WTC11 (cell line): Measurements from ENCODE around the gene MROH9. TPM values are rescaled to one million over a fixed set of nuclear protein-coding genes. Genes with fewer than 3 reads are reported as not detected.

ENCODE experiments used
- ATAC-seq: fragments of 200-7000 bp; cut with Tn5 transposase; 2 replicates; pipeline ENCODE4 v1.10.0; 2021; ENCODE audit warnings: mild to moderate bottlenecking, moderate library complexity
- CTCF ChIA-PET: fragments of 300-600 bp; sonication (Branson Sonifier 250); formaldehyde crosslinking; loops from one replicate; lab custom pipeline; 2021; ENCODE audit warnings: antibody characterized with exemption; lab: Charles Lee
- POLR2A ChIA-PET: fragments of 350-600 bp; sonication (Branson Sonifier 250); formaldehyde crosslinking; loops from one replicate; lab custom pipeline; 2021; ENCODE audit warnings: antibody characterized with exemption; lab: Charles Lee
- DNase-seq: peaks from one replicate; pipeline ENCODE4 v3.0.0; 2021; ENCODE audit warnings: low spot score
- H3K27ac Mint-ChIP-seq: 2 replicates; pipeline ENCODE4 v1.8.0; 2021; ENCODE audit warnings: mixed read lengths
- H3K27me3 Mint-ChIP-seq: 2 replicates; pipeline ENCODE4 v1.8.0; 2021; ENCODE audit warnings: low read depth, mild to moderate bottlenecking, moderate library complexity, mixed read lengths
- H3K36me3 Mint-ChIP-seq: 2 replicates; pipeline ENCODE4 v1.8.0; 2021; ENCODE audit warnings: mixed read lengths
- H3K4me1 Mint-ChIP-seq: 2 replicates; pipeline ENCODE4 v1.8.0; 2022; ENCODE audit warnings: mixed read lengths
- H3K4me3 Mint-ChIP-seq: 2 replicates; pipeline ENCODE4 v1.8.0; 2021; ENCODE audit warnings: mild to moderate bottlenecking, moderate library complexity, mixed read lengths
- H3K9me3 Mint-ChIP-seq: 2 replicates; pipeline ENCODE4 v1.8.0; 2021; ENCODE audit warnings: mixed read lengths
- CREM ChIP-seq: sonication (generic); formaldehyde crosslinking; IDR thresholded peaks from 2 replicates; pipeline ENCODE4 v1.8.1; 2022; ENCODE audit warnings: mild to moderate bottlenecking, missing genetic modification reagents, moderate library complexity
- CTCF ChIP-seq: fragments of 200-600 bp; IDR thresholded peaks from 2 replicates; pipeline ENCODE4 v1.8.0; 2022; ENCODE audit warnings: antibody characterized with exemption
- E2F1 ChIP-seq: sonication (generic); formaldehyde crosslinking; IDR thresholded peaks from 2 replicates; pipeline ENCODE4 v1.8.0; 2022; ENCODE audit warnings: mild to moderate bottlenecking, missing genetic modification reagents
- ESRRA ChIP-seq: sonication (generic); formaldehyde crosslinking; IDR thresholded peaks from 2 replicates; pipeline ENCODE4 v1.8.1; 2022; ENCODE audit warnings: mild to moderate bottlenecking, missing genetic modification reagents, borderline replicate concordance
- FOXK1 ChIP-seq: sonication (generic); formaldehyde crosslinking; IDR thresholded peaks from 2 replicates; pipeline ENCODE4 v1.8.0; 2022; ENCODE audit warnings: mild to moderate bottlenecking, moderate library complexity, missing genetic modification reagents
- FOXP1 ChIP-seq: sonication (generic); formaldehyde crosslinking; IDR thresholded peaks from 2 replicates; pipeline ENCODE4 v1.8.0; 2022; ENCODE audit warnings: missing genetic modification reagents, mild to moderate bottlenecking, moderate library complexity, borderline replicate concordance
- HMGA2 ChIP-seq: fragments of 250-450 bp; sonication (Bioruptor Pico); IDR thresholded peaks from 2 replicates; pipeline ENCODE4 v1.4.0; 2021; ENCODE audit warnings: mild to moderate bottlenecking, moderate library complexity
- IRF2 ChIP-seq: sonication (generic); formaldehyde crosslinking; IDR thresholded peaks from 2 replicates; pipeline ENCODE4 v1.8.0; 2022; ENCODE audit warnings: low read depth, missing genetic modification reagents, borderline replicate concordance
- JAZF1 ChIP-seq: fragments of 250-450 bp; sonication (Bioruptor Pico); IDR thresholded peaks from 2 replicates; pipeline ENCODE4 v1.9.0; 2021; ENCODE audit warnings: moderate library complexity, mild to moderate bottlenecking, inconsistent platforms
- MXD4 ChIP-seq: fragments of 250-450 bp; sonication (Bioruptor Pico); IDR thresholded peaks from 2 replicates; pipeline ENCODE4 v1.8.0; 2021; ENCODE audit warnings: mild to moderate bottlenecking, moderate library complexity, borderline replicate concordance
- NFE2L1 ChIP-seq: sonication (generic); formaldehyde crosslinking; IDR thresholded peaks from 2 replicates; pipeline ENCODE4 v1.8.1; 2023; ENCODE audit warnings: missing genetic modification reagents
- NFYB ChIP-seq: sonication (generic); formaldehyde crosslinking; conservative IDR thresholded peaks from 2 replicates; pipeline ENCODE4 v1.8.0; 2022; ENCODE audit warnings: low read depth, missing genetic modification reagents
- RORB ChIP-seq: fragments of 250-450 bp; sonication (Bioruptor Pico); IDR thresholded peaks from 2 replicates; pipeline ENCODE4 v1.9.0; 2021; ENCODE audit warnings: mild to moderate bottlenecking
- SMAD4 ChIP-seq: sonication (generic); formaldehyde crosslinking; IDR thresholded peaks from 2 replicates; pipeline ENCODE4 v1.8.0; 2022; ENCODE audit warnings: mild to moderate bottlenecking, missing genetic modification reagents
- ZNF121 ChIP-seq: sonication (generic); formaldehyde crosslinking; IDR thresholded peaks from 2 replicates; pipeline ENCODE4 v1.8.0; 2023; ENCODE audit warnings: missing genetic modification reagents
- ZNF219 ChIP-seq: sonication (generic); formaldehyde crosslinking; IDR thresholded peaks from 2 replicates; pipeline ENCODE4 v1.8.0; 2023; ENCODE audit warnings: missing genetic modification reagents, mild to moderate bottlenecking, borderline replicate concordance
- ZNF396 ChIP-seq: fragments of 250-450 bp; sonication (Bioruptor Pico); IDR thresholded peaks from 2 replicates; pipeline ENCODE4 v1.8.0; 2021; ENCODE audit warnings: mild to moderate bottlenecking, moderate library complexity, borderline replicate concordance
- ZNF512 ChIP-seq: sonication (generic); formaldehyde crosslinking; IDR thresholded peaks from 2 replicates; pipeline ENCODE4 v1.8.1; 2022; ENCODE audit warnings: missing genetic modification reagents, borderline replicate concordance
- ZNF671 ChIP-seq: fragments of 250-450 bp; sonication (Bioruptor Pico); IDR thresholded peaks from 2 replicates; pipeline ENCODE4 v1.8.0; 2021; ENCODE audit warnings: mild to moderate bottlenecking
- total RNA-seq: library from RNA; stranded (reverse); gene quantifications from 3 replicates; pipeline ENCODE4 v1.2.3, GENCODE V29; 2021
- TF ChIP-seq, protein P1 (sequence below): sonication (generic); formaldehyde crosslinking; IDR thresholded peaks from 2 replicates; pipeline ENCODE4 v1.8.0; 2023; ENCODE audit warnings: missing genetic modification reagents, mild to moderate bottlenecking, borderline replicate concordance
- TF ChIP-seq, protein P2 (sequence below): sonication (generic); formaldehyde crosslinking; IDR thresholded peaks from 2 replicates; pipeline ENCODE4 v1.8.1; 2022; ENCODE audit warnings: mild to moderate bottlenecking, missing genetic modification reagents, moderate library complexity, borderline replicate concordance
- TF ChIP-seq, protein P3 (sequence below): sonication (generic); formaldehyde crosslinking; IDR thresholded peaks from 2 replicates; pipeline ENCODE4 v1.8.0; 2022; ENCODE audit warnings: mild to moderate bottlenecking, missing genetic modification reagents

The MROH9 gene
- total RNA-seq, 1 experiment from 2014 or later, result not detected

GRCh38 chr1:171090604-171091003 is 155.3 kb downstream of the MROH9 start, which contains the start of gene FMO3 (continued):
- TF ChIP-seq ZNF512 (CRISPR knock-in tag) (no peak), SMAD4 (CRISPR knock-in tag) (no peak), NFE2L1 (CRISPR knock-in tag) (no peak), CREM (CRISPR knock-in tag) (no peak), FOXK1 (CRISPR knock-in tag) (no peak), ZNF219 (no peak)
- TF ChIP-seq, protein P1, sequence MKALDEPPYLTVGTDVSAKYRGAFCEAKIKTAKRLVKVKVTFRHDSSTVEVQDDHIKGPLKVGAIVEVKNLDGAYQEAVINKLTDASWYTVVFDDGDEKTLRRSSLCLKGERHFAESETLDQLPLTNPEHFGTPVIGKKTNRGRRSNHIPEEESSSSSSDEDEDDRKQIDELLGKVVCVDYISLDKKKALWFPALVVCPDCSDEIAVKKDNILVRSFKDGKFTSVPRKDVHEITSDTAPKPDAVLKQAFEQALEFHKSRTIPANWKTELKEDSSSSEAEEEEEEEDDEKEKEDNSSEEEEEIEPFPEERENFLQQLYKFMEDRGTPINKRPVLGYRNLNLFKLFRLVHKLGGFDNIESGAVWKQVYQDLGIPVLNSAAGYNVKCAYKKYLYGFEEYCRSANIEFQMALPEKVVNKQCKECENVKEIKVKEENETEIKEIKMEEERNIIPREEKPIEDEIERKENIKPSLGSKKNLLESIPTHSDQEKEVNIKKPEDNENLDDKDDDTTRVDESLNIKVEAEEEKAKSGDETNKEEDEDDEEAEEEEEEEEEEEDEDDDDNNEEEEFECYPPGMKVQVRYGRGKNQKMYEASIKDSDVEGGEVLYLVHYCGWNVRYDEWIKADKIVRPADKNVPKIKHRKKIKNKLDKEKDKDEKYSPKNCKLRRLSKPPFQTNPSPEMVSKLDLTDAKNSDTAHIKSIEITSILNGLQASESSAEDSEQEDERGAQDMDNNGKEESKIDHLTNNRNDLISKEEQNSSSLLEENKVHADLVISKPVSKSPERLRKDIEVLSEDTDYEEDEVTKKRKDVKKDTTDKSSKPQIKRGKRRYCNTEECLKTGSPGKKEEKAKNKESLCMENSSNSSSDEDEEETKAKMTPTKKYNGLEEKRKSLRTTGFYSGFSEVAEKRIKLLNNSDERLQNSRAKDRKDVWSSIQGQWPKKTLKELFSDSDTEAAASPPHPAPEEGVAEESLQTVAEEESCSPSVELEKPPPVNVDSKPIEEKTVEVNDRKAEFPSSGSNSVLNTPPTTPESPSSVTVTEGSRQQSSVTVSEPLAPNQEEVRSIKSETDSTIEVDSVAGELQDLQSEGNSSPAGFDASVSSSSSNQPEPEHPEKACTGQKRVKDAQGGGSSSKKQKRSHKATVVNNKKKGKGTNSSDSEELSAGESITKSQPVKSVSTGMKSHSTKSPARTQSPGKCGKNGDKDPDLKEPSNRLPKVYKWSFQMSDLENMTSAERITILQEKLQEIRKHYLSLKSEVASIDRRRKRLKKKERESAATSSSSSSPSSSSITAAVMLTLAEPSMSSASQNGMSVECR (CRISPR knock-in tag), result no peak
- TF ChIP-seq, protein P2, sequence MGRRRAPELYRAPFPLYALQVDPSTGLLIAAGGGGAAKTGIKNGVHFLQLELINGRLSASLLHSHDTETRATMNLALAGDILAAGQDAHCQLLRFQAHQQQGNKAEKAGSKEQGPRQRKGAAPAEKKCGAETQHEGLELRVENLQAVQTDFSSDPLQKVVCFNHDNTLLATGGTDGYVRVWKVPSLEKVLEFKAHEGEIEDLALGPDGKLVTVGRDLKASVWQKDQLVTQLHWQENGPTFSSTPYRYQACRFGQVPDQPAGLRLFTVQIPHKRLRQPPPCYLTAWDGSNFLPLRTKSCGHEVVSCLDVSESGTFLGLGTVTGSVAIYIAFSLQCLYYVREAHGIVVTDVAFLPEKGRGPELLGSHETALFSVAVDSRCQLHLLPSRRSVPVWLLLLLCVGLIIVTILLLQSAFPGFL, result no peak

DNA sequence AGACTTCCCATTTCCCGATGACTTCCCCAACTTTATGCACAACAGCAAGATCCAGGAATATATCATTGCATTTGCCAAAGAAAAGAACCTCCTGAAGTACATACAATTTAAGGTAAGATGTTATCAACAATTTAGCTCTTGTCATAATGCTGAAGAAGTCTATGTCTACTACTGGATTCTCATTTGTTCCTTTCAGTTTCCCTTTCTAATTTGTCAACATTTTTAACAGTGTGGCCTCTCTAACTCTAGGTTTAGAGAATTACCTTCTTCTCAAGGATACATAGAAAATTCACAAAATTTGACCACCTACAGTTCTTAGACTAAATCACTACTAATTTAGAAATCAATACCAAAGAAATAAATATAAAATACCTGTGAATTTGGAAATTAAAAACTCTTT is 168.5 kb downstream of the MROH9 start:
- no peak for TF ChIP-seq ESRRA (CRISPR knock-in tag)
- no peak for TF ChIP-seq NFYB
- TF ChIP-seq FOXP1, result no peak
- TF ChIP-seq MXD4 (CRISPR knock-in tag), result no peak
- no peak for TF ChIP-seq E2F1 (CRISPR knock-in tag)
- TF ChIP-seq HMGA2 (CRISPR knock-in tag), result no peak
- no peak for TF ChIP-seq RORB (CRISPR knock-in tag)
- no peak for TF ChIP-seq CTCF
- TF ChIP-seq ZNF671, result no peak
- TF ChIP-seq CREM (CRISPR knock-in tag), result no peak
- TF ChIP-seq JAZF1, result no peak
- TF ChIP-seq, protein P3, sequence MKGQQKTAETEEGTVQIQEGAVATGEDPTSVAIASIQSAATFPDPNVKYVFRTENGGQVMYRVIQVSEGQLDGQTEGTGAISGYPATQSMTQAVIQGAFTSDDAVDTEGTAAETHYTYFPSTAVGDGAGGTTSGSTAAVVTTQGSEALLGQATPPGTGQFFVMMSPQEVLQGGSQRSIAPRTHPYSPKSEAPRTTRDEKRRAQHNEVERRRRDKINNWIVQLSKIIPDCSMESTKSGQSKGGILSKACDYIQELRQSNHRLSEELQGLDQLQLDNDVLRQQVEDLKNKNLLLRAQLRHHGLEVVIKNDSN (CRISPR knock-in tag), result no peak
- no peak for TF ChIP-seq ZNF121
- no peak for TF ChIP-seq IRF2
- no peak for TF ChIP-seq ZNF396 (CRISPR knock-in tag)
- CTCF ChIA-PET, result no interaction called here
- H3K36me3 Mint-ChIP-seq, result no peaks in the 10 kb centered on the region
- no peaks in the 10 kb centered on the region for H3K4me1 Mint-ChIP-seq
- POLR2A ChIA-PET, result no interaction called here
- DNase-seq (no peak), ATAC-seq (no peak)
- H3K9me3 Mint-ChIP-seq, result no peaks in the 10 kb centered on the region
- H3K27ac Mint-ChIP-seq, result no peak overlapping the region
- no peak overlapping the region for H3K4me3 Mint-ChIP-seq
- H3K27me3 Mint-ChIP-seq, result no peaks in the 10 kb centered on the region
